ENCODE measurements around the gene SIX3.

The SIX3 gene

GRCh38 chr2:44934983-44935728 lies 6.3 kb upstream of the SIX3 start:
- TF ChIP-seq CTCF (IDR thresholded peaks at IDR 0.05; ENCODE audit: insufficient read depth, low read depth, low read length, missing control alignments) = no peak
- no peak overlapping the region for H3K4me3 ChIP-seq (ENCODE audit: low read depth, low read length)
- no peak for DNase-seq (ENCODE audit: low read depth)

GRCh38 chr2:44935729-44936098 lies 5.8 kb upstream of the SIX3 start:
- no peak for DNase-seq (ENCODE audit: low read depth)
- H3K4me3 ChIP-seq (ENCODE audit: low read depth, low read length) = no peak overlapping the region
- no peak for TF ChIP-seq CTCF (IDR thresholded peaks at IDR 0.05; ENCODE audit: insufficient read depth, low read depth, low read length, missing control alignments)

GRCh38 chr2:44936275-44936674 lies 5.2 kb upstream of the SIX3 start:
- TF ChIP-seq CTCF (IDR thresholded peaks at IDR 0.05; ENCODE audit: insufficient read depth, low read depth, low read length, missing control alignments) = no peak
- no peak overlapping the region for H3K4me3 ChIP-seq (ENCODE audit: low read depth, low read length)

GRCh38 chr2:44936715-44937687 lies 4.5 kb upstream of the SIX3 start:
- DNase-seq (ENCODE audit: low read depth) = no peak
- no peak for TF ChIP-seq CTCF (IDR thresholded peaks at IDR 0.05; ENCODE audit: insufficient read depth, low read depth, low read length, missing control alignments)
- H3K4me3 ChIP-seq (ENCODE audit: low read depth, low read length) = no peak overlapping the region

More at GRCh38 chr2:44936275-44936674, 5.2 kb upstream of the SIX3 start:
- no peak for DNase-seq (ENCODE audit: low read depth)

- peak; percentile 58 for DNase-seq (ENCODE audit: low read depth)
- peak overlapping the region; percentile 45 for H3K4me3 ChIP-seq (ENCODE audit: low read depth, low read length)
- no peak for TF ChIP-seq CTCF (IDR thresholded peaks at IDR 0.05; ENCODE audit: insufficient read depth, low read depth, low read length, missing control alignments)
Measured at GRCh38 chr2:44937688-44938240, 3.7 kb upstream of the SIX3 start.

GRCh38 chr2:44938287-44939105 lies 3.0 kb upstream of the SIX3 start:
- TF ChIP-seq CTCF (IDR thresholded peaks at IDR 0.05; ENCODE audit: insufficient read depth, low read depth, low read length, missing control alignments) = no peak
- peak overlapping the region; percentile 45 for H3K4me3 ChIP-seq (ENCODE audit: low read depth, low read length)
- DNase-seq (ENCODE audit: low read depth) = no peak
